Loucy (cell line): Measurements from ENCODE around the gene CCDC138.

ENCODE experiments used
- H2AFZ ChIP-seq: fragments of 200-600 bp; sonication (generic); 2 replicates; pipeline ENCODE4 v1.6.0; 2016; ENCODE audit warnings: antibody characterized with exemption, mild to moderate bottlenecking, low read length, moderate library complexity
- H3F3A ChIP-seq: fragments of 200-600 bp; 2 replicates; pipeline ENCODE4 v1.6.0; 2016; ENCODE audit warnings: antibody characterized with exemption, low read depth, mild to moderate bottlenecking
- H3K27me3 ChIP-seq: fragments of 200-600 bp; sonication (generic); 2 replicates; pipeline ENCODE4 v1.6.1; 2014; ENCODE audit warnings: low read length, mild to moderate bottlenecking; ENCODE audit not compliant: insufficient read depth, poor library complexity, severe bottlenecking
- H3K36me3 ChIP-seq: fragments of 200-600 bp; sonication (generic); 2 replicates; pipeline ENCODE4 v1.6.1; 2016; ENCODE audit warnings: low read length; ENCODE audit not compliant: insufficient read depth
- H3K4me1 ChIP-seq: fragments of 200-600 bp; sonication (generic); 2 replicates; pipeline ENCODE4 v1.5.1; 2014; ENCODE audit warnings: low read length, mild to moderate bottlenecking; ENCODE audit not compliant: insufficient read depth, poor library complexity, severe bottlenecking
- H3K4me2 ChIP-seq: fragments of 200-600 bp; sonication (generic); 2 replicates; pipeline ENCODE4 v1.6.0; 2014; ENCODE audit warnings: antibody characterized with exemption, low read length, low read depth, mild to moderate bottlenecking; ENCODE audit not compliant: poor library complexity, severe bottlenecking
- H3K4me3 ChIP-seq: fragments of 200-600 bp; sonication (generic); 2 replicates; pipeline ENCODE4 v1.5.1; 2014; ENCODE audit warnings: low read length, mild to moderate bottlenecking, mixed read lengths; ENCODE audit not compliant: poor library complexity, severe bottlenecking
- H3K79me2 ChIP-seq: fragments of 200-600 bp; sonication (generic); 2 replicates; pipeline ENCODE4 v1.6.1; 2014; ENCODE audit warnings: low read length; ENCODE audit not compliant: insufficient read depth
- H3K9ac ChIP-seq: fragments of 200-600 bp; sonication (generic); 2 replicates; pipeline ENCODE4 v1.6.0; 2014; ENCODE audit warnings: mild to moderate bottlenecking, low read depth, low read length, moderate library complexity; ENCODE audit not compliant: poor library complexity, severe bottlenecking
- H3K9me2 ChIP-seq: fragments of 200-600 bp; sonication (generic); replicated peaks from 2 replicates; pipeline ENCODE4 v1.6.1; 2016; ENCODE audit warnings: low read depth, low read length, mixed read lengths
- H3K9me3 ChIP-seq: fragments of 200-600 bp; sonication (generic); 2 replicates; pipeline ENCODE4 v1.6.1; 2014; ENCODE audit warnings: mild to moderate bottlenecking, antibody characterized with exemption, low read length, low read depth; ENCODE audit not compliant: insufficient read depth
- H4K20me1 ChIP-seq: fragments of 200-600 bp; sonication (generic); 2 replicates; pipeline ENCODE4 v1.6.0; 2014; ENCODE audit warnings: antibody characterized with exemption, low read length, mild to moderate bottlenecking; ENCODE audit not compliant: insufficient read depth, poor library complexity, severe bottlenecking
- CTCF ChIP-seq: fragments of 200-600 bp; sonication (generic); conservative IDR thresholded peaks from 2 replicates; pipeline ENCODE4 v1.5.1; 2014; ENCODE audit warnings: mild to moderate bottlenecking, antibody characterized with exemption, low read length
- EZH2phosphoT487 ChIP-seq: fragments of 200-600 bp; IDR thresholded peaks from 2 replicates; pipeline ENCODE4 v1.6.1; 2018; ENCODE audit warnings: antibody characterized with exemption, mild to moderate bottlenecking, moderate library complexity, borderline replicate concordance

Gene CCDC138

GRCh38 chr2:108889907-108890306 is 103.3 kb downstream of the CCDC138 start:
- H3K4me2 ChIP-seq: no peak overlapping the region
- TF ChIP-seq CTCF: no peak
- no peak for TF ChIP-seq EZH2phosphoT487
- H3K9me2 ChIP-seq: no peaks in the 10 kb centered on the region
- H3K27me3 ChIP-seq: no peaks in the 10 kb centered on the region
- no peaks in the 10 kb centered on the region for H3F3A ChIP-seq
- no peaks in the 10 kb centered on the region for H3K79me2 ChIP-seq
- no peak overlapping the region for H3K9ac ChIP-seq
- H3K9me3 ChIP-seq: peaks cover 19% of the 10 kb centered on the region
- H3K4me3 ChIP-seq: no peak overlapping the region
- H3K4me1 ChIP-seq: no peaks in the 10 kb centered on the region
- H2AFZ ChIP-seq: no peak overlapping the region
- H4K20me1 ChIP-seq: no peaks in the 10 kb centered on the region
- H3K36me3 ChIP-seq: no peaks in the 10 kb centered on the region

- no peaks in the 10 kb centered on the region for H3K4me1 ChIP-seq
- no peaks in the 10 kb centered on the region for H3K36me3 ChIP-seq
- H3K4me2 ChIP-seq: no peak overlapping the region
- peaks cover 13% of the 10 kb centered on the region for H3K9me3 ChIP-seq
- H3F3A ChIP-seq: no peaks in the 10 kb centered on the region
- no peak overlapping the region for H2AFZ ChIP-seq
- H4K20me1 ChIP-seq: no peaks in the 10 kb centered on the region
- H3K79me2 ChIP-seq: no peaks in the 10 kb centered on the region
- no peaks in the 10 kb centered on the region for H3K27me3 ChIP-seq
- TF ChIP-seq EZH2phosphoT487 (no peak), CTCF (no peak)
- H3K9ac ChIP-seq: no peak overlapping the region
- no peak overlapping the region for H3K4me3 ChIP-seq
- no peaks in the 10 kb centered on the region for H3K9me2 ChIP-seq
Measured at GRCh38 chr2:108893277-108893676, 106.7 kb downstream of the CCDC138 start.

- H3K9ac ChIP-seq: no peak overlapping the region
- no peaks in the 10 kb centered on the region for H3K9me2 ChIP-seq
- no peaks in the 10 kb centered on the region for H4K20me1 ChIP-seq
- no peaks in the 10 kb centered on the region for H3F3A ChIP-seq
- no peaks in the 10 kb centered on the region for H3K79me2 ChIP-seq
- peaks cover 5% of the 10 kb centered on the region; the same call in 1 of the 2 replicates for H3K9me3 ChIP-seq
- no peaks in the 10 kb centered on the region for H3K27me3 ChIP-seq
- H3K4me1 ChIP-seq: peaks cover 11% of the 10 kb centered on the region
- H2AFZ ChIP-seq: no peak overlapping the region
- no peak overlapping the region for H3K4me3 ChIP-seq
- no peaks in the 10 kb centered on the region for H3K36me3 ChIP-seq
- TF ChIP-seq CTCF (no peak), EZH2phosphoT487 (no peak)
- no peak overlapping the region for H3K4me2 ChIP-seq
Measured at GRCh38 chr2:108894766-108895165, 108.2 kb downstream of the CCDC138 start.
